ENCODE data around the gene CCDC28B.
A peak's percentile ranks its signal among the peaks of the same experiment; 100 is the strongest.
"Not testable (repeated sequence)": the region's sequence is repeated elsewhere in the genome, so short reads cannot be mapped to it uniquely, and the experiment has no call there.

Gene CCDC28B

DNA sequence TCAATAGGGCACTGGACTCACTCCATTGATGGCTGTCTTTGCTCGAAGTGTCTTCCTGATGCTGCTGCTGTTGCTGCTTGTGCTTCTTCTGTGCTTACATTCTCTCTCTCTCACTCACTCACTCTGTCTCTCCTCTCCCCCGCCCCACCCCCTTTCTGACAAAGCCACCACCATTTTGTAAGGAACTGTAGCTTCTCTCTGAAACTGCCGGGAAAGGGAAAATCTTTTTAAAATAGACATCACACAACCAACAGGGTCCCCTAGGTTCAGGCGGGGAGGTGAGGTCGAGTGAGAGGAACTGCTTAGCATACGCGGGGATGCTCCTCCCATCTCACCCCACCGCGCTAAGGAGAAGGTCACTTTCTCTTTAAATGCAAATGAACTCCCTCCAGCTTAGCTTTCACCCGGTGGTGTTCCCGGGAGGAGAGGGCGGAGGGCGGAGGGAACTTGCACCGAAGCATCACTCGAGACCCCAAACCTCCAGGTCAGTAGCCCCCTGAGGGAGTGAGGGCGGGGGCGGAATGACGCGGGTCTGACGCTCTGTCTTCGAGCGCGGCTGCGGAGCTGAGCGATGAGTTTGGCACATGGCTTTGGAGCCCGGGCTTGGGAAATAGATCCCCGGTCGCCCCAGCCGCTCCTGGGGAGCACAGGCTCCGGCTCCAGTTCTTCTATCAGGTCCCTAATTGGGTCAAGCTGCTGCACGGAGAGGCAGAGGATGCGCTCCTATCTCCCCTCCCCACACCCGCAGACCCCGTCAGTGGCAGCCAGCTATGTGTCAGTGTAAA lies at the start of gene CCDC28B:
Gene CCDC28B (plus strand): TSS at position 370 of the 785 bp plus-strand sequence. CDS start 1,341 bp downstream, outside the sequence.
- peak; percentile 67 for DNase-seq

DNA sequence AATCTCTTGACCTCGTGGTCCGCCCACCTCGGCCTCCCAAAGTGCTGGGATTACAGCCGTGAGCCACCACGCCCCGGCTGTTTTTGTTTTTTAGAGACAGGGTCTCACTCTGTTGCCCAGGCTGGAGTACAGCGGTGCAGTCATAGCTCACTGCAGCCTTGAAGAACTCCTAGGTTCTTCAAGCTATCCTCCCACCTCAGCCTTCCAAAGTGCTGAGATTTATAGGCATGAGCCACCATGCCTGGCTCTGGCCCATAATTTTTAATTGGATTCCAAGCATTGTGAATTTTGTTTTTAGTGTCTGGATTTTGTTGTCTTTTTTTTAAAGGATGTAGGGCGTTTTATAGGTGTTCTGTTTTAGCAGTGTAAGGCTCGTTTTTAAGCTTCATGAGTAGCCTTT lies 49.5 kb upstream of the CCDC28B start:
- DNase-seq, result peak; percentile 52

DNA sequence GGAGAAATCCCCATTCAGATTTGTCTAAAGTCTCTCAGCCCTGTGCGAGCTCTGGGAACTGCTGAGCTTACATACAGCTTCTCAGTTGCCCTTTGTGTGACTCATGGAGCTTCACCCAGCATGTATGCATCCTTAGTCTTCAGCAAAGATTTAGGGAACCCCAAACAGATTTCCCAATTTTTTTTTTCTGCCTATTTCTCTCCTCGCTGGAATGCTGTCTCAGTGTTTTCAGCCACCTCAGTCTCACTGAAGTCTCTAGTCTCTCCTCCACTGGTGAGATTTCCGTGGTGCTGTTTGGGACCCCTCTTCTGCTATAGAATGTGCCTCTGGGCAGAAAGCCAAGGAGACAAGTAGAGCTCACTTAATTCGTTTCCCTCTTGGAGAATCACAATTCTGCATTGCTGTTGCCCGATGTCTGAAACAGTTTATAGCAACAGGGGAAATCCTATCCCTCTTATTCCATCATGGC lies 49.0 kb upstream of the CCDC28B start:
- DNase-seq, result peak; percentile 79

DNA sequence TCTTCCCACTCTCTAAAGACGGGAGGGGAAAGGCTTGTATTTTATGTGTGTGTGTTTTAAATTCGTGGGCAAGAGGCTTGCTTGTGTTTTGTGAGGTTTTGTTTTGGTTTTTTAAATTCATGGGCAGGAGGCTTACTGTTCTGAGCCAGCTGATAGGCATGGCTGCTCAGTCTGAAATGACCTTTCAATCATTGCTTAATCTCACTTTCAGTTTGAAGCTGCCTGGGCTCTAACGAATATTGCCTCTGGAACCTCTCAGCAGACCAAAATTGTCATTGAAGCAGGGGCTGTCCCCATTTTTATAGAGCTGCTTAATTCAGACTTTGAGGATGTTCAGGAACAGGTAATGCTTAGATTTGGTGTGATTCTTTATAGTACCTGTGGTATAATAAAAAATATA lies 41.2 kb upstream of the CCDC28B start:
- no peak for DNase-seq

DNA sequence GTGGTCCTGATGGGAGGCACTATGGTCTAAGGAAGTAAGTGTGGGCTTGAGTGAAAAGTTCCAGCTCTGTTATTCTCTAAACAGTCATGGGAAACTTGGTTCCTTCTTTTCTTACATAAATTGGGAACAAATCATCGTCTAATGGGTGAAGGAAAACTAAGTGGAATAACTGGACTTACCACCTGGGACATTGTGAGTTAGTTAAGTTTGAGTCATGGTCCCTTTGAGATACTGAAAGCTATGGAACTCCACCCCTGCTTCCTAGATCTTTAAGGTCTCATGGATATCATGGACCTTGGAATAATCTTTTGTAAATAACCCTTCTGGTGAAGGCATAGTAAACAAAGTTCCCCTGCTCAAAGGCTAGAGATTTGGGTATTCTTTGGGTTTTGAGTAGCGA lies 37.0 kb upstream of the CCDC28B start:
- DNase-seq, result no peak

DNA sequence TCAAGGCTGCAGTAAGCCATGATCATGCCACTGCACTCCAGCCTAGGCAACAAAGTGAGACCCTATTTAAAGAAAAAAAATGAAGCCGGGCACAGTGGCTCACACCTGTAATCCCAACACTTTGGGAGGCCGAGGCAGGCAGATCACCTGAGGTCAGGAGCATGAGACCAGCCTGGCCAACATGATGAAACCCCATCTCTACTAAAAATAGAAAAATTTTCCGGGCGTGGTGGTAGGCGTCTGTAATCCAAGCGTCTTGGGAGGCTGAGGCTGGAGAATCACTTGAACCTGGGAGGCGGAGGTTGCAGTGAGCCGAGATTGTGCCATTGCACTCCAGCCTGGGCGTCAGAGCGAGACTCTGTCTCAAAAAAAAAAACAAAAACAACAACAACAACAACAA lies 34.8 kb upstream of the CCDC28B start:
- not testable (repeated sequence) for DNase-seq

DNA sequence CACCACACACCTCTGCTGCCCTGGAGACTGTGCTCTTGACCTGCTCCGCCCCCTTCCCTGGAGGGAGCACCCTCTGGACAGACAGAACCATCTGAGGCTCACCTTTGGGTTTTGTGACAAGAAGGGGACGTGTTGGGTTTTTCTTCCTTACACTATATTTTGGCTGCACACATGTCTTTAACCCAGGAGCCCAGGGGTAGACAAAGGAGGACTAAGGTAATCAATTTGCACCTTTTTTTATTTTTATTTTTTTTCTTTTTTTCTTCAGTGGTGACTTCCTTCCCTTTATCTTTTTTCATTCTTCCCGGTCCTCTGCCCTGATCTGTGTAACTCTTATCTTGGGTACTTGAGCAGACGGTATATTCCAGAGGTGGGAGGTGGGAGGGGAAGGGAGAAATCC lies 29.4 kb upstream of the CCDC28B start:
- no peak for DNase-seq

DNA sequence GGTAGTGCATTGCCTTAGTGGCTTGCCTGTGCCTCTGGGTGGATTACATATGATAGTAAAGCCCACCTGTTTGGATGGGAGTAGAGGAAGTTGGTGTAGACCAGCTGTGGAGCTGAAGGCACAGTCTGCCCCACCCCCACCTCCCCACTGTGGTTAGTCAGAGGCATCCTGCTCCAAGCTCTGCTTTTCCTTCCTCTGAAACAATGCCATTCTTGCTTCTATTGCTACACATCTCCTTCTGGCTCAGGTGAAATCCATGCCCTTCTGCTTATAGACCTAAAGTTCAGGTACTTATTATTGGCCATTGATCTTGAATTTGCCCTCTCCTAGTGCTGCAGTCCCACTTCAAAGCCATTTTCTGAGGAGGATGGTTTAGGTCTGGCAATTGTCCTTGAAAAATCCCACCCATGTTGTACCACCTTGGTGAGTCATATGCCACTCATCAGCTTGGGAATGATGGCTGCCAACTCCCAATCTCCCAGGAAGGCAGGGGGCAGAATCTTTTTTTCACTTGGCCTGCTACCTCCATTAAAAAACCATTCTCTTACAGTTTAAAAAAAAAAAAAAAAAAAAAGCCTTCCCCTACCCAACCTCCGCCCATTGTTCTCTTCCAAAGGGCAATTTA lies 27.7 kb upstream of the CCDC28B start:
- DNase-seq, result peak; percentile 17

DNA sequence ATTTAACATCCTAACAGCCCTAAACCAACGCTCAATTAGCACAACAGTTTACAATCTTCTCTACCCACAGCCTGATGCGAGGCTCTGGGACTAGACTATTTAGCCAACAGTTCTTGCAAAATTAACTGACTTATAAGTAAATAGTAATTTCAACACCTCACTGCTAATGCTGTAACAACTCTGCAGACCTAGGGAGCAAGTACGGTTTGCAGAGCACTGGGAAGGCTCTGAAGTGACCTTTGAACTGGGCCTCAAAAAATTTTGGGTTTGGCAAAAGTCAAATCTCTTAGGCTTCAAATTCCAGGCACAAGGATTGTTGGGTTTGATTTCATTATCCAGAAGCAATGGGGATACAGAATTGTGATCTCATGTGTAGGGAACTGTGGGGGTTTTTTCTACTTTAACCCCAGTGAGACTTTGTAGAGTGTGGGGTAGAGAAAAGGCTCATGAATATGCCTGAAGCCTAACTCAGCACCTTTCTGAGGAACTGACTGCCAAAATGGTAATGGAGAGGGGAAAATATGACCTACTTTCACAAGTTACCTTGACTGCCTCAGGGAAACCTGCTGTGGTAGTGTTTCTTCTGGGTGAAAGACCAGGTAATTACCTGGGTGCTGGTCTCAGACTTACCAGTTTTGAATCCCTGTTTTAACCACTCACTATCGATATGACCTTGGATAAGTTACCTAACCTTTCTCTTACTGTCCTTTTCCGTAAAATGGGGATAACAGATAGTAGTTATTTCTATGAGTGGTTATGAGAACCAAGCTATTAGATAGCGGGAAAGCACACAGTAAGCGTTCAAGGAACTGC lies 21.8 kb upstream of the CCDC28B start:
- no peak for DNase-seq

DNA sequence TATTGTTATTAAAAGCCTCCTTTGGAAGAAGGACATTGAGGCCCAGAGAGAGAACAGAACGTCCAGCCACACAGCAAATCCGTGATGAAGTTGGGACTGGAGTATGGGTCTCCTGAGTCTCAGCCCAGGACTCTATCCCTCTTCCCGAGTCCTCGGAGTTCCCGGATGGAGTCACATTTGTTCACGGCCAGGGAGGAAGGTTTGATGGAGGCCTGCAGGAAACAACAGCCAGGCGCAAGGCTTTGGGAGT lies 21.3 kb upstream of the CCDC28B start:
- no peak for DNase-seq

DNA sequence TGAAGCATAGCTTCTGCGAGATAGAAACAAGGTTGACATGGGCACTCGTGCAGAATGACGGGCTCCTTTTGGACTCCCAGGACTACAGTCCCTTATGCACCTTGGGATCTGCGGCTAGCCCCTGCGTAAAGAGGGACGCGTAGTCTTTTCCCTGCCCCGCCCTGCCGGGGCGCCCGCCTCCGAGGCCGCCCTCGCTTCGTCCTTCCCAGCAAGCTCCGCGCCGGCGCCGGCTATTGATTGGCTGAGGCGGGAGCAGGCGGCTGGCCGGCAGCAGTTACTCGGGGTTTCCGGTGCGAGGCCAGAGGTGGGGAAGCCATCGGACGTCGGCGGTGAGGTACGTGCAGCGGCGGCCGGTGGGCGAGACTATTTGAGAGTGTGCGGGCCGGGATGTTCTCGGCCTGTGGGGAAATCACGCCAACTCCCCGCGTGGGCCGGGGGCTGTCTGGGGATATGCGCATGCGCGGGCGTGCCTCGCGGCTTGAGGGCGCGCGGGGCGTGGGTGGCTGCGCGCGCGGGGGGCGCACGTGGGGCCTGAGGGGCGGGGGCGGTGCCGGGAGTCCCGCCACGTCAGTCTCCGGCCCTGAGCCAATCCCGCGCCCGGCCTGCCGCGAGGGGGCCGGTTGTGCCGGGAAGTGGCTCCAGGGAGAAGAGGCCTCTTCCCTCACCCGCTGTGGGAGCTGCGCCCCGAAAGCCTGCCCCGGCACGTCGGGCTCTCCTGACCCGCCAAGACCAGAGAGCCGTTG lies 20.8 kb upstream of the CCDC28B start, which contains the start of gene TXLNA:
Gene TXLNA (plus strand): TSS at position 233 of the 743 bp plus-strand sequence. CDS start 671 bp downstream, outside the sequence.
- peak; percentile 91 for DNase-seq

DNA sequence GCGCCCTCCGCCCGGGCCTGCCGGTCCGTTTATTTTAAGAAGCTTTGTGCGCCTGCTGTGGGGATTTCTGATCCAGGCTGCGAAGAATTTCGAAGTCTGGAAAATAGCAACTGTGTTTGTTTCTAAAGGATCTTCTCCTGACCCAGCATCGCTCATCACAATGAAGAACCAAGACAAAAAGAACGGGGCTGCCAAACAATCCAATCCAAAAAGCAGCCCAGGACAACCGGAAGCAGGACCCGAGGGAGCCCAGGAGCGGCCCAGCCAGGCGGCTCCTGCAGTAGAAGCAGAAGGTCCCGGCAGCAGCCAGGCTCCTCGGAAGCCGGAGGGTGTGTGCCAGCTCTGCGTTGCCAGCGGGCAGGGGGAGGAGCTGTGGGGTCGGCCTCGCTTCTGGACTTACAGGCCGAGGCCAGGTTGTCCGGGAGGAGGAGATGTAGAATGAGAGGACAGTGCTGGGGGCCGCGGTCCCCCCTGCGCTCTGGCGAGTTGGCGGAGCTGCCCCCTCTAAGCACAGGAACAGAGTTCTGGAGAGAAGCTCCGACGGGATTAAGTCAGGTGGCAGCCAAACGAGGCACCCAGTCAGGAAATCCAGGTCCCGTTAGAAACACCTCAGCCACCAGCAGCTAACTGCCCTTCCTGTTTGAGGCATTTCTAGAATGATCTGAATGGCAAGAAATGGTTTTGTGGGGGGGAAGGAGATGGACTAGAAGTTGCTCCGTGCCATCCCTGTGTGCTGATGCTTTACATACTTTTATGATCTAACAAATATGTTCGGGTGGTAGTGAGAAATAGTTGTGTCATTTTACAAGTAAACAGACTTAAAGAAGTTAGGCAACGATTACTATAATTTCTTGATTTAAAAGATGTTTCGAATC lies 20.0 kb upstream of the CCDC28B start:
- DNase-seq, result peak; percentile 47

DNA sequence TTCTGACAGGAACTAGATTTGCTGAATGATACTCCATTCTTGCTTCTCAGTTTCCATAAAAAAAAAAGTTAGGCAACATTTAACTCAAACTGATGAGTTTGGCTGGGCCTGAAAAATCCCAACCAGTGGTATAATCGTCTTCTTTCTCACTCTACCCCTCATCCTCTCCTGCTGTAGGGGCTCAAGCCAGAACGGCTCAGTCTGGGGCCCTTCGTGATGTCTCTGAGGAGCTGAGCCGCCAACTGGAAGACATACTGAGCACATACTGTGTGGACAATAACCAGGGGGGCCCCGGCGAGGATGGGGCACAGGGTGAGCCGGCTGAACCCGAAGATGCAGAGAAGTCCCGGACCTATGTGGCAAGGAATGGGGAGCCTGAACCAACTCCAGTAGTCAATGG lies 19.3 kb upstream of the CCDC28B start:
- DNase-seq, result no peak

DNA sequence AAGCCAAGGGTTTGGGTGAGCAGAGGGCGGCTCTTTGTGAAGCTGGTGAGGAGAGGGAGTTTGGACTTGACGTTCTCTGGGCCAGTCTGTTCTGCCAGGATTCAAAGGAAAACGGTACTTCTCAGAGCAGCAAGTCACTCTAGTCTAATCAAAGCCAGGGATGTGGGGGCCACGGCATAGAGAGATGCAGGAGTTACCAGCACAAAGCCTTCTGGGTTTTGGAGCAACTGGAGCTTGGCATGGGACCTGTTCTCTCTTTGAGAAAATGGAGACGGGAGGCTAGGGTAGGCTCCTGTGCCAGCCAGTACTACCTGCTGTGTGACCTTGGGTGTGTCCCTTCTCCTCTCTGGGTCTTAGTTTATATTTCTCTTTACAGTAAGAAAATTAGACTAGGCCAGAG lies 18.8 kb upstream of the CCDC28B start:
- no peak for DNase-seq

DNA sequence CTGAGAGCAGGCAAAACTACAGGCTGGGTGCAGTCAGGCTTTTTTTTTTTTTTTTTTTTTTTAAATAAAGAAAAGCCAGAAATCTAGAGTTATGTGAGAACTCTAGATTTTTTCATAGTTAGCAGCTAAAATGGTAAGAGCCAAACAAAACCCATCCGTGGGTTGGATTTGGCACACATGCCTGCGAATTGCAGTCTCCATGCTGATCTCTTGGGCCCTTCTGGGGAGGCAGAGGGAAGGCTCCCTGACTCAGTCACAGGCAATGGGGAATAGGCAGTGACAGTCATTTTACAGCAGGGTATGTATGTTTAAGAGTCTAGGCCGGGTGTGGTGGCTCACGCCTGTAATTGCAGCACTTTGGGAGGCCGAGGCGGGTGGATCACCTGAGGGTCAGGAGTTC lies 18.3 kb upstream of the CCDC28B start:
- no peak for DNase-seq

DNA sequence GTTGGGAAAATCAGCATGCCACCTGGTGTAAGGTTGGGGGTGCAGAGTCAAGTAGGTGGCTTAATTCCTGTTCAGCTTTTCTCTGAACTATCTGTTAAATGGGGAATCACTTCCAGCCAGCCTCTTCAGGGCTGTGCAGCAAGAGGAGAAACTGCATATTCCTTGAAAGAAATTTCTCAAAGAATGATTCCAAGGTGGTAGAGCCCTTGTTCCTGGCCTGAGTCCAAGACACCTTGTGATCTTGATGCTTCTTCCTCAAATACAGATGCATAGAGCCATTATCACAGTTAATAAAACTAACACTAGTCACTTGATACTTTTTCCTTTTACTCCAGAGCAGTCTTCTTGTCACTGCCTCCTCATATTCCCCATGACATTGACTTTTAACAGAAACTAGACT lies 15.7 kb upstream of the CCDC28B start:
- no peak for DNase-seq

DNA sequence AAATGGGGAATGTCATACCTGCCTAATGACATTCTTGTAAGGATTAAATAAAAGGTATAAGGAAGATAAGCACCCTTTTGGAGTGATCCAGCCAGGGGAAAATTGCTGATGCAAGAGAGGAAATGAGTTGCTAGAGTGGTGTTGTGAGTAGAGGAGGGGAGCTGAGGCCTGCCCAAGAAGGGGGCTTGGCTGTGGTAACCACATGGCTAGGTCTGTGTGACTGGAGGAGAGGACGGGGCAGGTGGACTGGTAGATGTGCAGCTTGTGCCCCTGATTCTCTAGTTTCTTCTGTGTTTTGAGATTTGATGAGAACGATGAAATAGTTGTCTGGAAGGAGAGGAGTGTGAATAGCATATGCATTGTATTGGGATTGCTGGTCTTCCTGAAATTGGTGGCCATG lies 14.3 kb upstream of the CCDC28B start:
- no peak for DNase-seq

DNA sequence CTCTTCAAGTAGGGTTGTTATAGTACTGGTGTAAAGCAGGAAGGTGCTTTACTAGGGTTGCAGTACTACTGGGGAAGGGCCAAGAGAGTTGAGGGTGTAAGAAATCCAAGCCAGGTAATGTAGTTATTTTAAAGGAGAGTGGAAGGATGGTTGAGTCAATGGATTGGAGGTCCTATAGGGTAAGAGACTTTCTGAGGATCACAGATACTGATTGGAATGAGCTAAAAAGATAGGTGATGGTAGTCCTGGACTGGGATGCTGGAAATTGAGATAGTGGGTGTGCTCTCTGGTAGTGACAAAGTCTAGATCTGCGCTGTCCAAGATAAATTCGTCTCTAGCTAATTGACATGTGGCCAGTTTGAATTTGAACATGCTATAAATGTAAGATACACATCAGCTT lies 13.9 kb upstream of the CCDC28B start:
- no peak for DNase-seq

DNA sequence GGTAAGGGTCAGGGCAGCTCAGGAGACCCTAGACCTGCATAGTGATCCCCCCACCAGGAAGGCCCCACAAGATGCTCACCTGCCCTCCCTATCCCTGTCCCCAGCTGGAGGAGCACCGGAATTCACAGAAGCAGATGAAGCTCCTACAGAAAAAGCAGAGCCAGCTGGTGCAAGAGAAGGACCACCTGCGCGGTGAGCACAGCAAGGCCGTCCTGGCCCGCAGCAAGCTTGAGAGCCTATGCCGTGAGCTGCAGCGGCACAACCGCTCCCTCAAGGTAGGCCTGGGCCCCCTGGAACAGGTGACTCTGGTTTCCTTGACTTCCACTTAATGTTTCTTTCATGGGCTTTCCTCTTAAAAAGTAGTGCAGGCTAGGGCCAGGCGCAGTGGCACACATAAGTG lies 12.5 kb upstream of the CCDC28B start:
- DNase-seq, result no peak

DNA sequence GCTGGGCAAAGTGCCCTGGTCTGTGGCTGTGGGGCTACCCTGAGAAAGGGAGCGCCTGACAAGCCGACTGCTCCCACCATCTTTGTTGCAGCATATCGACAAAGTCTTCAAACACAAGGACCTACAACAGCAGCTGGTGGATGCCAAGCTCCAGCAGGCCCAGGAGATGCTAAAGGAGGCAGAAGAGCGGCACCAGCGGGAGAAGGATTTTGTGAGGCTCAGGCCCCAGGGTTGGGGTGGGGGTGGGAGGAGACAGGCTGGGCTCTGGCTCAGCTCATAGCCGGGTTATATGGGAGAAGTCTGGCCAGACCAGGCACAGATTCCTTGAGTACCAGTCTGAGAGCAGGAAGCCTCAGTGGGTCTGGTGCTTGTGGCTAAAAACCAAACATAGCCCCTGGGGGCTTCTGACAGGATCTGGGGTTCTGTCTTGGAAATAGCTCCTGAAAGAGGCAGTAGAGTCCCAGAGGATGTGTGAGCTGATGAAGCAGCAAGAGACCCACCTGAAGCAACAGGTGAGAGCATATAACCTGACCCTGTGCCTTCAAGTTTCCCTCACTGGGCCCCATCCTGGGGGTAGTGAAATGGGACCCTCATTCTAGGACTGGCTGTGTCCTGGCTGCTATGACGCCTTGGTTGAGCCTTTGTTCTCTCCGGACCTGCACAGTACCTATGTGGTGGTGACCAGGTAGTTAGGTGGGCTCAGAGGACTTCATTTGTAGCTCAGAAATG lies 8.0 kb upstream of the CCDC28B start:
- no peak for DNase-seq

DNA sequence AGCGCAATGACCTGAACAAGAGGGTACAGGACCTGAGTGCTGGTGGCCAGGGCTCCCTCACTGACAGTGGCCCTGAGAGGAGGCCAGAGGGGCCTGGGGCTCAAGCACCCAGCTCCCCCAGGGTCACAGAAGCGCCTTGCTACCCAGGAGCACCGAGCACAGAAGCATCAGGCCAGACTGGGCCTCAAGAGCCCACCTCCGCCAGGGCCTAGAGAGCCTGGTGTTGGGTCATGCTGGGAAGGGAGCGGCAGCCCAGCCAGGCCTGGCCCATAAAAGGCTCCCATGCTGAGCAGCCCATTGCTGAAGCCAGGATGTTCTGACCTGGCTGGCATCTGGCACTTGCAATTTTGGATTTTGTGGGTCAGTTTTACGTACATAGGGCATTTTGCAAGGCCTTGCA lies 5.4 kb upstream of the CCDC28B start:
- no peak for DNase-seq

Measured in fibroblast of skin of right quadriceps (primary cell).